Stimulated activated CD8-positive, alpha-beta memory T cell treated with anti-CD3 and anti-CD28 coated beads, Interleukin-12 subunit alpha, Interleukin-12 subunit beta, amount 100 ng/mL, for 1 hour (primary cell): ENCODE results near the gene CDC16.
"Not testable (repeated sequence)": the region's sequence is repeated elsewhere in the genome, so short reads cannot be mapped to it uniquely, and the experiment has no call there.

Experiments used
- DNase-seq: peaks from one replicate; pipeline ENCODE4 v3.0.0-alpha.2; 2020; ENCODE audit warnings: low read depth

The CDC16 gene

GRCh38 chr13:114263578-114263977, 28.9 kb downstream of the CDC16 start:
- DNase-seq, result no peak

GRCh38 chr13:114264313-114264712, 29.6 kb downstream of the CDC16 start:
- DNase-seq, result not testable (repeated sequence)

- no peak for DNase-seq
These were observed 30.4 kb downstream of the CDC16 start for GRCh38 chr13:114264886-114265611.

GRCh38 chr13:114266241-114266640, 31.5 kb downstream of the CDC16 start:
- DNase-seq, result no peak

GRCh38 chr13:114268344-114269280, 33.9 kb downstream of the CDC16 start:
- DNase-seq, result peak; percentile 7

GRCh38 chr13:114269281-114269770, 34.6 kb downstream of the CDC16 start:
- no peak for DNase-seq

- no peak for DNase-seq
These were observed 38.3 kb downstream of the CDC16 start for GRCh38 chr13:114272977-114273376.

- DNase-seq, result no peak
These were observed 40.6 kb downstream of the CDC16 start for GRCh38 chr13:114275304-114275703.

GRCh38 chr13:114279146-114279545, 44.4 kb downstream of the CDC16 start:
- DNase-seq, result no peak

- no peak for DNase-seq
These were observed 45.2 kb downstream of the CDC16 start for GRCh38 chr13:114279758-114280355.

- DNase-seq, result peak; percentile 75
These were observed 46.8 kb downstream of the CDC16 start, which contains the start of gene UPF3A for GRCh38 chr13:114281351-114282040. Gene UPF3A (plus strand): TSS chr13:114281601. CDS start chr13:114281640, 39 bp downstream.

GRCh38 chr13:114282041-114282670, 47.5 kb downstream of the CDC16 start:
- DNase-seq, result peak; percentile 47

GRCh38 chr13:114283576-114283975, 48.9 kb downstream of the CDC16 start:
- DNase-seq, result no peak

GRCh38 chr13:114284680-114285079, 50.0 kb downstream of the CDC16 start:
- DNase-seq, result no peak

GRCh38 chr13:114285166-114285808, 50.6 kb downstream of the CDC16 start:
- DNase-seq, result no peak

GRCh38 chr13:114286808-114287207, 52.1 kb downstream of the CDC16 start:
- DNase-seq, result no peak

GRCh38 chr13:114288157-114288591, 53.5 kb downstream of the CDC16 start:
- no peak for DNase-seq

- DNase-seq, result no peak
These were observed 61.8 kb downstream of the CDC16 start for GRCh38 chr13:114296448-114296847.

GRCh38 chr13:114296902-114297301, 62.2 kb downstream of the CDC16 start:
- DNase-seq, result no peak

GRCh38 chr13:114298866-114299265, 64.2 kb downstream of the CDC16 start:
- DNase-seq, result no peak
